ENCODE measurements around the gene FOXA2. TPM values are rescaled to one million over a fixed set of nuclear protein-coding genes. Genes with fewer than 3 reads are reported as not detected.

The FOXA2 gene
- total RNA-seq, 4 donors from 2014 or later: not detected

DNA sequence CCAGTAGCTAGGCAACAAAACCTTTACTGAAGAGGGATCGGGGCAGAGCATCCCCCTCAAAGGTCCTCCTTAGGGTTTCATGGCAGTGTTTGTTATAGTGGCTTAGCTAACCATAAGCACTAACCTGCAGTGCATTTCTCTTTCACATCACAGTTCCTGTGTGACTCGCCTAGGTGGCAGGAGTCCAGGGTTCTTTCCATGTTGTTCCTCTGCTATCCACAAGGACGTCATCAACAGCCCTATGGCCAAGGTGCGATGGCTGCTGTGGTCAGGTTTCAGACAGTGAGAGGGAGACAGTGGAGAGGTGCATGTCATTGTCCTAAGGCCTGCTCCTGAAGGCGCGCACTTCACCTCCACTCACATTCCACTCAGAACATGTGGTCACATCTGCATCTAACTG is 38.8 kb upstream of the FOXA2 start:
- H3K4me1 ChIP-seq: no peaks in the 10 kb centered on the region
- intact Hi-C loops (cut with DNase I): no loop called here
- H3K36me3 ChIP-seq: no peaks in the 10 kb centered on the region
- TF ChIP-seq EP300 (IDR thresholded peaks at IDR 0.05): no peak
- no peak for TF ChIP-seq POLR2AphosphoS5 (IDR thresholded peaks at IDR 0.05)
- TF ChIP-seq CTCF (IDR thresholded peaks at IDR 0.05): no peak
- TF ChIP-seq POLR2A (IDR thresholded peaks at IDR 0.05; ENCODE audit: low read depth): no peak
- H3K27ac ChIP-seq (replicated peaks in 1 of 4): no peak overlapping the region
- H3K27me3 ChIP-seq: peaks cover 0 to 32% (median 3%) of the 10 kb centered on the region in 4 donors
- WGBS: 79% methylated on average over 6 of the region's 6 CpGs
- no peak overlapping the region for H3K4me3 ChIP-seq
- peak; percentile 85 for DNase-seq (ENCODE audit: extremely low spot score)
- H3K9me3 ChIP-seq: no peaks in the 10 kb centered on the region

DNA sequence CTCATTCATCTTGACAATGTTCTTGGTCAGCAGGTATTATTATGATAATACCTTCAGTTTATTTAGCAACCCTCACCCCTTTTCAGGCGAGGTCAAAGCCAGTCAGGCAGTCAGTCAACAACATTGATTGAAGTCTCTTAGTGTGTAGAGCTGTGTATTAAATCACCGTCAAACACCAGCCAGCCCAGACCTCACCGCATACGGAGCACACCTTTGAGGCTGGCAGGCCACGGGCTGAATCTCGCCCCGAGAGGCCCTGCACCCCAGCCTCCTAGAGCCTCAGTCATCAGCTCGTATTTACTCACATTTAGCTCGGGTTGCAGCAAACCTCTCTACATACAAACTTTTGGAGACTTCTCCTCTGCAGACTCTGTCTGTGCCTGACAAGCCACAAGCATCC is 36.0 kb upstream of the FOXA2 start:
- Histone ChIP-seq H3K36me3 (no peaks in the 10 kb centered on the region), H3K4me3 (no peak overlapping the region), H3K27ac (replicated peaks in 1 of 4) (no peak overlapping the region), H3K9me3 (no peaks in the 10 kb centered on the region), H3K27me3 (peaks cover 0 to 53% (median 3%) of the 10 kb centered on the region in 4 donors), H3K4me1 (no peaks in the 10 kb centered on the region)
- DNase-seq (ENCODE audit: extremely low spot score): peak; percentile 75
- 33% methylated on average over 6 of the region's 9 CpGs for WGBS
- intact Hi-C loops (cut with DNase I): no loop called here
- TF ChIP-seq POLR2A (IDR thresholded peaks at IDR 0.05; ENCODE audit: low read depth): no peak
- TF ChIP-seq EP300 (IDR thresholded peaks at IDR 0.05): no peak
- no peak for TF ChIP-seq CTCF (IDR thresholded peaks at IDR 0.05)
- TF ChIP-seq POLR2AphosphoS5 (IDR thresholded peaks at IDR 0.05): no peak

DNA sequence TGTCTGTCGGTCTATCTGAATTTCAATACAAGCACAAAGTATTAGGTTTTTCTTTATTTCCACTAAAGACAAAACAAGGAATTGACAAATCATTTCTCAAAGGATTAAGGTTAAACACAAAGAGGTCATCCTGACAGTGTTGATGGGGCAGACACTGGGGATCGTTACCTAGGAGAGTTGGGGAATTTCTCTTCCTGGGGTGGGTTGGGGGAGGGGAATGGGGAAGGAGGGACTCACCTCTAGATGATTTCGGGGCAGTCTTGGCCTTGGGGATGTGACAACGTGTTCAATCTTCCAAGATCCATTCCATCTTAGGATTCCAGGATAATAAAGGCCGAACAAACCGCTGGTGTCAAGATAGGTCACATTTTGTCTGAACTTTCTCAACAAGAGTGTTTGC is 35.4 kb upstream of the FOXA2 start:
- no peaks in the 10 kb centered on the region for H3K9me3 ChIP-seq
- no peak for TF ChIP-seq POLR2AphosphoS5 (IDR thresholded peaks at IDR 0.05)
- TF ChIP-seq EP300 (IDR thresholded peaks at IDR 0.05): no peak
- no peak for TF ChIP-seq POLR2A (IDR thresholded peaks at IDR 0.05; ENCODE audit: low read depth)
- TF ChIP-seq CTCF (IDR thresholded peaks at IDR 0.05): no peak
- H3K27me3 ChIP-seq: peaks cover 0 to 57% (median 3%) of the 10 kb centered on the region in 4 donors
- no peak overlapping the region for H3K4me3 ChIP-seq
- no peak overlapping the region for H3K27ac ChIP-seq (replicated peaks in 1 of 4)
- no peaks in the 10 kb centered on the region for H3K4me1 ChIP-seq
- peak; percentile 39 for DNase-seq (ENCODE audit: extremely low spot score)
- intact Hi-C loops (cut with DNase I): no loop called here
- no peaks in the 10 kb centered on the region for H3K36me3 ChIP-seq
- WGBS: 46% methylated on average over 6 of the region's 6 CpGs

DNA sequence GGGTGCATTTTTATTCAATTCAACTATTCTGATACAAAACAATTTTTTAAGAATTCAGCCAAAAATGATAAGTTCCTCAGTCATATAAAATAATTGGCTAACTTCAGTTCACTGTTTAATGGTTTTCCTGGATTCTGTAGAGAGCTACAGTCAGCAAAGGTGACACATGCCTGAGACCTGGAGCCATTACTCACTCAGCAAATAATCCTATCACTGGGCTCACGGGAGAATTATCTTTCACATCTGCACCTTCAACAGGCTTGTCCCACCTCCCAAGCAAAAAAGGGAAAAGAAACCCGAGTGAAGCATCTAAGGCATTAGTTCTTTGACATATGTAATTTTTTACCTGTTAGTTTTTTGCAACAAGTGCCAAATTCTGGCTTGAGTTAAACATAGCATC is 34.9 kb upstream of the FOXA2 start:
- H3K27ac ChIP-seq (replicated peaks in 1 of 4): no peak overlapping the region
- no peak overlapping the region for H3K4me3 ChIP-seq
- DNase-seq (ENCODE audit: extremely low spot score): peak; percentile 8
- peaks cover 0 to 62% (median 3%) of the 10 kb centered on the region in 4 donors for H3K27me3 ChIP-seq
- TF ChIP-seq CTCF (IDR thresholded peaks at IDR 0.05) (no peak), EP300 (IDR thresholded peaks at IDR 0.05) (no peak), POLR2AphosphoS5 (IDR thresholded peaks at IDR 0.05) (no peak), POLR2A (IDR thresholded peaks at IDR 0.05; ENCODE audit: low read depth) (no peak)
- no peaks in the 10 kb centered on the region for H3K4me1 ChIP-seq
- no peaks in the 10 kb centered on the region for H3K36me3 ChIP-seq
- intact Hi-C loops (cut with DNase I): no loop called here
- WGBS: 28% methylated on average over 2 of the region's 2 CpGs
- H3K9me3 ChIP-seq: no peaks in the 10 kb centered on the region

- intact Hi-C loops (cut with DNase I): no loop called here
- Histone ChIP-seq H3K4me1 (no peaks in the 10 kb centered on the region), H3K36me3 (no peaks in the 10 kb centered on the region), H3K9me3 (no peaks in the 10 kb centered on the region), H3K27ac (replicated peaks in 1 of 4) (no peak overlapping the region), H3K4me3 (no peak overlapping the region), H3K27me3 (peaks cover 0 to 66% (median 3%) of the 10 kb centered on the region in 4 donors)
- peak; percentile 88 for DNase-seq (ENCODE audit: extremely low spot score)
- no peak for TF ChIP-seq POLR2A (IDR thresholded peaks at IDR 0.05; ENCODE audit: low read depth)
- 85% methylated on average over 3 of the region's 3 CpGs for WGBS
Measured at GRCh38 chr20:22617160-22617559, 32.8 kb upstream of the FOXA2 start.

All from esophagus muscularis mucosa (tissue), 4 donors.